Mesenchymal stem cell (in vitro differentiated cells and primary cell): ENCODE measurements around the gene STK24.

Experiments used
- DNase-seq: peaks from one replicate; pipeline ENCODE4 v3.0.0-alpha.2; 2013
- H2AFZ ChIP-seq: one replicate; pipeline ENCODE4 v1.6.1; 2013; ENCODE audit warnings: low read depth, mild to moderate bottlenecking, control low read depth, inconsistent platforms, low read length, moderate library complexity
- H2AK5ac ChIP-seq: 2 replicates; pipeline ENCODE4 v1.6.1; 2013; ENCODE audit warnings: low read length, moderate library complexity, mild to moderate bottlenecking, inconsistent platforms; ENCODE audit not compliant: severe bottlenecking
- H2BK120ac ChIP-seq: one replicate; pipeline ENCODE4 v1.6.1; 2013; ENCODE audit warnings: low read depth, mild to moderate bottlenecking, inconsistent platforms, low read length, moderate library complexity
- H2BK12ac ChIP-seq, 2 experiments: one replicate each; pipeline ENCODE4 v1.6.1; 2013; ENCODE audit warnings: inconsistent platforms in 2 of 2, low read length in 2 of 2, mild to moderate bottlenecking in 2 of 2, moderate library complexity in 2 of 2, control low read depth in 1 of 2
- H2BK15ac ChIP-seq: one replicate; pipeline ENCODE4 v1.6.1; 2013; ENCODE audit warnings: mild to moderate bottlenecking, low read depth, inconsistent platforms; ENCODE audit not compliant: poor library complexity, severe bottlenecking
- H2BK5ac ChIP-seq: 2 replicates; pipeline ENCODE4 v1.6.1; 2013; ENCODE audit warnings: low read depth, mild to moderate bottlenecking, low read length, control low read depth, inconsistent platforms; ENCODE audit not compliant: poor library complexity, severe bottlenecking
- H3K14ac ChIP-seq, 2 experiments: one replicate each; pipeline ENCODE4 v1.6.1; 2013; ENCODE audit warnings: inconsistent platforms in 2 of 2, low read length in 2 of 2, control low read depth in 1 of 2, mild to moderate bottlenecking in 1 of 2, moderate library complexity in 1 of 2
- H3K18ac ChIP-seq, 2 experiments: one replicate each; pipeline ENCODE4 v1.6.1; 2013; ENCODE audit warnings: inconsistent platforms in 2 of 2, low read length in 2 of 2, control low read depth in 1 of 2, low read depth in 1 of 2, mild to moderate bottlenecking in 1 of 2
- H3K23ac ChIP-seq, 2 experiments: one replicate each; pipeline ENCODE4 v1.6.1; 2013; ENCODE audit warnings: inconsistent platforms in 2 of 2, low read length in 2 of 2, mild to moderate bottlenecking in 2 of 2, moderate library complexity in 2 of 2, control low read depth in 1 of 2
- H3K27ac ChIP-seq: 2 replicates; pipeline ENCODE4 v1.5.1; 2013; ENCODE audit warnings: mild to moderate bottlenecking, moderate library complexity, low read length, control low read depth, inconsistent platforms; ENCODE audit not compliant: poor library complexity, severe bottlenecking
- H3K27me3 ChIP-seq, 2 experiments: 2 replicates each; pipeline versions ENCODE4 v1.6.1 to v1.7.0; 2013; ENCODE audit warnings: low read length in 2 of 2, mild to moderate bottlenecking in 2 of 2, moderate library complexity in 2 of 2, control low read depth in 1 of 2, inconsistent platforms in 1 of 2; ENCODE audit not compliant: control insufficient read depth in 1 of 2, insufficient read depth in 1 of 2
- H3K36me3 ChIP-seq, 2 experiments: 2 replicates each; pipeline versions ENCODE4 v1.6.1 to v1.7.0; 2013; ENCODE audit warnings: low read length in 2 of 2, control low read depth in 1 of 2, inconsistent platforms in 1 of 2, low read depth in 1 of 2, mild to moderate bottlenecking in 1 of 2; ENCODE audit not compliant: insufficient read depth in 2 of 2, control insufficient read depth in 1 of 2
- H3K4ac ChIP-seq, 2 experiments: one replicate each; pipeline ENCODE4 v1.6.1; 2013; ENCODE audit warnings: inconsistent platforms in 2 of 2, low read length in 2 of 2, mild to moderate bottlenecking in 2 of 2, moderate library complexity in 2 of 2, control low read depth in 1 of 2, low read depth in 1 of 2
- H3K4me1 ChIP-seq: 2 replicates; pipeline ENCODE4 v1.6.1; 2013; ENCODE audit warnings: low read depth, low read length, control low read depth; ENCODE audit not compliant: control insufficient read depth, insufficient read depth
- H3K4me2 ChIP-seq: 2 replicates; pipeline ENCODE4 v1.6.1; 2013; ENCODE audit warnings: low read length, mild to moderate bottlenecking, inconsistent platforms; ENCODE audit not compliant: poor library complexity, severe bottlenecking
- H3K4me3 ChIP-seq, 2 experiments: 2 replicates each; pipeline versions ENCODE4 v1.5.1 to v1.7.0; 2013; ENCODE audit warnings: low read length in 2 of 2, mild to moderate bottlenecking in 2 of 2, control low read depth in 1 of 2, low read depth in 1 of 2; ENCODE audit not compliant: insufficient read depth in 1 of 2
- H3K79me1 ChIP-seq: replicated peaks from 2 replicates; pipeline ENCODE4 v1.6.1; 2013; ENCODE audit warnings: mild to moderate bottlenecking, control low read depth, low read length, inconsistent platforms; ENCODE audit not compliant: poor library complexity, severe bottlenecking
- H3K9ac ChIP-seq: 2 replicates; pipeline ENCODE4 v1.7.0; 2013; ENCODE audit warnings: mild to moderate bottlenecking, low read length, moderate library complexity
- H3K9me3 ChIP-seq: 2 replicates; pipeline ENCODE4 v1.7.0; 2013; ENCODE audit warnings: mild to moderate bottlenecking, low read length; ENCODE audit not compliant: control insufficient read depth
- H4K8ac ChIP-seq: one replicate; pipeline ENCODE4 v1.6.1; 2013; ENCODE audit warnings: inconsistent platforms, mild to moderate bottlenecking, low read length, moderate library complexity
- H4K91ac ChIP-seq: one replicate; pipeline ENCODE4 v1.6.1; 2013; ENCODE audit warnings: mild to moderate bottlenecking, low read length, inconsistent platforms
- WGBS: methylation state at CpG from one replicate; pipeline ENCODE4 v1.1.7; 2013; ENCODE audit warnings: mixed read lengths; 5-methylcytosine and 5-hydroxymethylcytosine counted together

STK24 gene

GRCh38 chr13:98420554-98421175 is 156.2 kb downstream of the STK24 start:
- 94% methylated on average over 5 of the region's 6 CpGs for WGBS

GRCh38 chr13:98419786-98420553 is 156.9 kb downstream of the STK24 start:
- no peak overlapping the region for H2BK15ac ChIP-seq
- 97% methylated on average over 14 of the region's 14 CpGs for WGBS
- no peak for DNase-seq
- H3K23ac ChIP-seq: no peak overlapping the region
- no peak overlapping the region for H3K4ac ChIP-seq
- H3K9ac ChIP-seq: no peak overlapping the region
- H3K27ac ChIP-seq: no peak overlapping the region
- no peaks in the 10 kb centered on the region for H3K4me1 ChIP-seq
- peak overlapping the region in 1 of 2 experiments; percentile 13 for H3K14ac ChIP-seq
- H3K18ac ChIP-seq: no peak overlapping the region
- H2BK5ac ChIP-seq: no peak overlapping the region
- H2BK12ac ChIP-seq: no peak overlapping the region
- peaks cover 60 to 65% of the 10 kb centered on the region in 2 experiments for H3K36me3 ChIP-seq
- no peaks in the 10 kb centered on the region for H3K27me3 ChIP-seq
- H2BK120ac ChIP-seq: no peak overlapping the region
- H2AK5ac ChIP-seq: no peak overlapping the region
- H2AFZ ChIP-seq: no peak overlapping the region
- H4K91ac ChIP-seq: no peak overlapping the region
- peaks cover 33% of the 10 kb centered on the region for H3K79me1 ChIP-seq
- no peaks in the 10 kb centered on the region for H3K9me3 ChIP-seq
- no peak overlapping the region for H4K8ac ChIP-seq
- no peak overlapping the region for H3K4me2 ChIP-seq
- no peak overlapping the region for H3K4me3 ChIP-seq

More at GRCh38 chr13:98420554-98421175, 156.2 kb downstream of the STK24 start:
- no peak overlapping the region for H3K14ac ChIP-seq
- H3K4me2 ChIP-seq: no peak overlapping the region
- H2AK5ac ChIP-seq: no peak overlapping the region
- peaks cover 28% of the 10 kb centered on the region for H3K79me1 ChIP-seq
- no peak overlapping the region for H3K4me3 ChIP-seq
- H2AFZ ChIP-seq: no peak overlapping the region
- H3K4ac ChIP-seq: no peak overlapping the region
- no peak overlapping the region for H2BK5ac ChIP-seq
- H3K23ac ChIP-seq: no peak overlapping the region
- no peaks in the 10 kb centered on the region for H3K4me1 ChIP-seq
- H3K9me3 ChIP-seq: no peaks in the 10 kb centered on the region
- no peak overlapping the region for H3K27ac ChIP-seq
- no peak overlapping the region for H3K9ac ChIP-seq
- H4K8ac ChIP-seq: no peak overlapping the region
- H2BK15ac ChIP-seq: no peak overlapping the region
- no peak overlapping the region for H3K18ac ChIP-seq
- H4K91ac ChIP-seq: no peak overlapping the region
- DNase-seq: no peak
- no peak overlapping the region for H2BK12ac ChIP-seq
- peaks cover 56 to 58% of the 10 kb centered on the region in 2 experiments for H3K36me3 ChIP-seq
- no peaks in the 10 kb centered on the region for H3K27me3 ChIP-seq
- no peak overlapping the region for H2BK120ac ChIP-seq

GRCh38 chr13:98416408-98416807 is 160.5 kb downstream of the STK24 start:
- no peak overlapping the region for H3K4me3 ChIP-seq
- no peak overlapping the region for H2AFZ ChIP-seq
- no peak overlapping the region for H2AK5ac ChIP-seq
- H2BK15ac ChIP-seq: no peak overlapping the region
- no peak overlapping the region for H3K27ac ChIP-seq
- no peaks in the 10 kb centered on the region for H3K27me3 ChIP-seq
- H3K4me2 ChIP-seq: no peak overlapping the region
- no peak overlapping the region for H4K8ac ChIP-seq
- H3K79me1 ChIP-seq: peaks cover 32% of the 10 kb centered on the region
- no peak overlapping the region for H3K14ac ChIP-seq
- no peak overlapping the region for H2BK12ac ChIP-seq
- H4K91ac ChIP-seq: no peak overlapping the region
- WGBS: 97% methylated on average over 4 of the region's 4 CpGs
- H2BK120ac ChIP-seq: no peak overlapping the region
- no peak overlapping the region for H2BK5ac ChIP-seq
- no peak overlapping the region for H3K23ac ChIP-seq
- no peaks in the 10 kb centered on the region for H3K4me1 ChIP-seq
- H3K9ac ChIP-seq: no peak overlapping the region
- H3K4ac ChIP-seq: no peak overlapping the region
- DNase-seq: no peak
- H3K9me3 ChIP-seq: no peaks in the 10 kb centered on the region
- no peak overlapping the region for H3K18ac ChIP-seq
- peaks cover 66 to 69% of the 10 kb centered on the region in 2 experiments for H3K36me3 ChIP-seq

GRCh38 chr13:98415326-98416070 is 161.4 kb downstream of the STK24 start:
- no peak overlapping the region for H3K4me3 ChIP-seq
- H2AK5ac ChIP-seq: no peak overlapping the region
- no peak overlapping the region for H2BK12ac ChIP-seq
- H3K36me3 ChIP-seq: peaks cover 63 to 74% of the 10 kb centered on the region in 2 experiments
- no peak overlapping the region for H3K18ac ChIP-seq
- no peak overlapping the region for H2BK120ac ChIP-seq
- peaks cover 25% of the 10 kb centered on the region for H3K79me1 ChIP-seq
- H2AFZ ChIP-seq: no peak overlapping the region
- H3K27me3 ChIP-seq: no peaks in the 10 kb centered on the region
- H3K27ac ChIP-seq: no peak overlapping the region
- no peak overlapping the region for H3K4me2 ChIP-seq
- H3K4me1 ChIP-seq: no peaks in the 10 kb centered on the region
- no peak overlapping the region for H2BK15ac ChIP-seq
- no peaks in the 10 kb centered on the region for H3K9me3 ChIP-seq
- no peak overlapping the region for H3K9ac ChIP-seq
- H2BK5ac ChIP-seq: no peak overlapping the region
- H3K23ac ChIP-seq: no peak overlapping the region
- no peak overlapping the region for H3K4ac ChIP-seq
- peak overlapping the region; percentile 19 for H4K8ac ChIP-seq
- DNase-seq: no peak
- H3K14ac ChIP-seq: no peak overlapping the region
- WGBS: 95% methylated on average over 16 of the region's 18 CpGs
- no peak overlapping the region for H4K91ac ChIP-seq
